ENCODE results near the gene TRMT44. TPM values are rescaled to one million over a fixed set of nuclear protein-coding genes. Genes with fewer than 3 reads are reported as not detected.
A peak's percentile ranks its signal among the peaks of the same experiment; 100 is the strongest.
"Not testable (repeated sequence)": the region's sequence is repeated elsewhere in the genome, so short reads cannot be mapped to it uniquely, and the experiment has no call there.

The TRMT44 gene
- total RNA-seq, 1 experiment from 2014 or later = 25.8 TPM

DNA sequence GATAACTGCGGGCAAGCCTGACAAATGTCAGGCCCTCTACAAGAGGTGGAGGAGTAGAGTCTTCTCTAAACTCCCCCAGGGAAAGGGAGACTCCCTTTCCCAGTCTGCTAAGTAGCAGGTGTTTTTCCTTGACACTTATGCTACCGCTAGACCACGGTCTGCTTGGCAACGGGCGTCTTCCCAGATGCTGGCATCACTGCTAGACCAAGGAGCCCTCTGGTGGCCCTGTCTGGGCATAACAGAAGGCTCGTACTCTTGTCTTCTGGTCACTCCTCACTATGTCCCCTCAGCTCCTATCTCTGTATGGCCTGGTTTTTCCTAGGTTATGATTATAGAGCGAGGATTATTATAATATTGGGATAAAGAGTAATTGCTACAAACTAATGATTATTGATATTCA lies 33.7 kb upstream of the TRMT44 start:
- not testable (repeated sequence) for ATAC-seq
- CTCF ChIA-PET = interaction anchor here (1.6 kb wide), 1 partner anchor 230 kb away, joined by 6 read pairs; no protein-coding TSS in a partner anchor

DNA sequence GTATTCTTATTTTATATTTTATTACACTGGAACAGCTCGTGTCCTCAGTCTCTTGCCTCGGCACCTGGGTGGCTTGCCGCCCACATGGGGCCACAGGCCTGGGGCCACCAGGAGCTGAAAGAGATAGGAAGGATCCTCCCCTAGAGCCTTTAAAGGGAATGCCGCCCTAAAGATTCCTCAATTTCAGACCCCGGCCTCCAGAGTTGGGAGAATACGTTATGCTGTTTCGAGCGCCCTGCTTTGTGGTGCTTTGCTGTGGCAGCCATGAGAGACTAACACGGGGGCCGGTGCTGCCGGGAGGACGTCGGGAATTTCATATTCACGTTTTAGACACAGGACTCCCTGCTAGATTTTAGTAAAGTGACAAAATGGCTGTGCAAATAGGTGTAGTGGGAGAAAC lies 33.3 kb upstream of the TRMT44 start:
- Histone ChIP-seq H2AFZ (ENCODE audit: low read depth, low read length, poor library complexity, severe bottlenecking) (no peak overlapping the region), H3K9ac (ENCODE audit: low read length) (no peak overlapping the region), H4K20me1 (ENCODE audit: insufficient read depth) (no peaks in the 10 kb centered on the region), H3K4me2 (ENCODE audit: low read length) (no peak overlapping the region), H3K4me1 (ENCODE audit: control insufficient read depth in 1 of 2, insufficient read depth in 2 of 2, low read length in 2 of 2) (peaks cover 12 to 15% of the 10 kb centered on the region in 2 experiments; a peak in 3 of 4 replicates), H3K4me3 (replicated peaks in 1 of 2; ENCODE audit: low read depth in 1 of 2, low read length in 2 of 2) (no peak overlapping the region), H3K36me3 (ENCODE audit: control insufficient read depth in 1 of 2, insufficient read depth in 2 of 2, low read length in 2 of 2) (no peaks in the 10 kb centered on the region; a peak in 1 of 4 replicates), H3K27me3 (ENCODE audit: insufficient read depth, low read length) (no peaks in the 10 kb centered on the region), H3K27ac (ENCODE audit: low read depth, low read length) (no peak overlapping the region), H3K9me3 (ENCODE audit: control insufficient read depth in 1 of 2, insufficient read depth in 1 of 2, low read depth in 1 of 2, low read length in 2 of 2) (no peaks in the 10 kb centered on the region), H3K9me2 (ENCODE audit: insufficient read depth) (no peaks in the 10 kb centered on the region), H3K79me2 (ENCODE audit: insufficient read depth, low read length) (no peaks in the 10 kb centered on the region)
- POLR2A ChIA-PET = no interaction called here
- CTCF ChIA-PET = interaction anchor here (1.6 kb wide), 1 partner anchor 231 kb away, joined by 6 read pairs; no protein-coding TSS in a partner anchor
- DNase-seq (ENCODE audit: low read depth, low spot score) (no peak), ATAC-seq (no peak)
- BruUV-seq (replicated peaks) = no TSS peak
- intact Hi-C loops (cut with micrococcal nuclease) = loop anchor here (1.0 kb wide), 1 partner anchor 165 kb away; no protein-coding TSS in a partner anchor
- RAD21 ChIA-PET (ENCODE audit: low non-redundant PET in 1 of 2, low total read pairs in 2 of 2, uncharacterized antibody in 2 of 2, unreplicated experiment in 2 of 2) = interaction anchor here in 1 of 2 experiments (1.1 kb wide), 1 partner anchor 140 kb away, joined by 3 read pairs; no protein-coding TSS in a partner anchor
- TF ChIP-seq CEBPB (IDR thresholded peaks at IDR 0.05; ENCODE audit: low read depth) = no peak
- no peak for TF ChIP-seq POLR2AphosphoS5 (IDR thresholded peaks at IDR 0.05; ENCODE audit: low read depth, low read length)
- TF ChIP-seq YY1 (IDR thresholded peaks at IDR 0.05; ENCODE audit: extremely low read depth, insufficient replicate concordance, low read depth, low read length) = no peak
- TF ChIP-seq EGR1 (IDR thresholded peaks at IDR 0.05; ENCODE audit: low read depth) = no peak
- TF ChIP-seq, protein P1, sequence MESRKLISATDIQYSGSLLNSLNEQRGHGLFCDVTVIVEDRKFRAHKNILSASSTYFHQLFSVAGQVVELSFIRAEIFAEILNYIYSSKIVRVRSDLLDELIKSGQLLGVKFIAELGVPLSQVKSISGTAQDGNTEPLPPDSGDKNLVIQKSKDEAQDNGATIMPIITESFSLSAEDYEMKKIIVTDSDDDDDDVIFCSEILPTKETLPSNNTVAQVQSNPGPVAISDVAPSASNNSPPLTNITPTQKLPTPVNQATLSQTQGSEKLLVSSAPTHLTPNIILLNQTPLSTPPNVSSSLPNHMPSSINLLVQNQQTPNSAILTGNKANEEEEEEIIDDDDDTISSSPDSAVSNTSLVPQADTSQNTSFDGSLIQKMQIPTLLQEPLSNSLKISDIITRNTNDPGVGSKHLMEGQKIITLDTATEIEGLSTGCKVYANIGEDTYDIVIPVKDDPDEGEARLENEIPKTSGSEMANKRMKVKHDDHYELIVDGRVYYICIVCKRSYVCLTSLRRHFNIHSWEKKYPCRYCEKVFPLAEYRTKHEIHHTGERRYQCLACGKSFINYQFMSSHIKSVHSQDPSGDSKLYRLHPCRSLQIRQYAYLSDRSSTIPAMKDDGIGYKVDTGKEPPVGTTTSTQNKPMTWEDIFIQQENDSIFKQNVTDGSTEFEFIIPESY (IDR thresholded peaks at IDR 0.05; ENCODE audit: extremely low read depth, insufficient replicate concordance, low read length) = no peak
- TF ChIP-seq, protein P2, sequence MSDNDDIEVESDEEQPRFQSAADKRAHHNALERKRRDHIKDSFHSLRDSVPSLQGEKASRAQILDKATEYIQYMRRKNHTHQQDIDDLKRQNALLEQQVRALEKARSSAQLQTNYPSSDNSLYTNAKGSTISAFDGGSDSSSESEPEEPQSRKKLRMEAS (IDR thresholded peaks at IDR 0.05) = no peak
- TF ChIP-seq, protein P3, sequence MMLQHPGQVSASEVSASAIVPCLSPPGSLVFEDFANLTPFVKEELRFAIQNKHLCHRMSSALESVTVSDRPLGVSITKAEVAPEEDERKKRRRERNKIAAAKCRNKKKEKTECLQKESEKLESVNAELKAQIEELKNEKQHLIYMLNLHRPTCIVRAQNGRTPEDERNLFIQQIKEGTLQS (IDR thresholded peaks at IDR 0.05) = no peak

More for the DNA sequence above, 33.7 kb upstream of the TRMT44 start:
- H3K9me2 ChIP-seq (ENCODE audit: insufficient read depth); H3K9ac ChIP-seq (ENCODE audit: low read length); H3K27me3 ChIP-seq (ENCODE audit: insufficient read depth, low read length); H3K36me3 ChIP-seq (ENCODE audit: control insufficient read depth in 1 of 2, insufficient read depth in 2 of 2, low read length in 2 of 2); H4K20me1 ChIP-seq (ENCODE audit: insufficient read depth); H3K4me2 ChIP-seq (ENCODE audit: low read length); POLR2A ChIA-PET; H3K27ac ChIP-seq (ENCODE audit: low read depth, low read length); H3K79me2 ChIP-seq (ENCODE audit: insufficient read depth, low read length); H3K9me3 ChIP-seq (ENCODE audit: control insufficient read depth in 1 of 2, insufficient read depth in 1 of 2, low read depth in 1 of 2, low read length in 2 of 2); H2AFZ ChIP-seq (ENCODE audit: low read depth, low read length, poor library complexity, severe bottlenecking); BruUV-seq (replicated peaks); DNase-seq (ENCODE audit: low read depth, low spot score); H3K4me3 ChIP-seq (replicated peaks in 1 of 2; ENCODE audit: low read depth in 1 of 2, low read length in 2 of 2): not testable (repeated sequence)
- H3K4me1 ChIP-seq (ENCODE audit: control insufficient read depth in 1 of 2, insufficient read depth in 2 of 2, low read length in 2 of 2) = peaks cover 12 to 15% of the 10 kb centered on the region in 2 experiments; a peak in 3 of 4 replicates
- TF ChIP-seq, protein P4, sequence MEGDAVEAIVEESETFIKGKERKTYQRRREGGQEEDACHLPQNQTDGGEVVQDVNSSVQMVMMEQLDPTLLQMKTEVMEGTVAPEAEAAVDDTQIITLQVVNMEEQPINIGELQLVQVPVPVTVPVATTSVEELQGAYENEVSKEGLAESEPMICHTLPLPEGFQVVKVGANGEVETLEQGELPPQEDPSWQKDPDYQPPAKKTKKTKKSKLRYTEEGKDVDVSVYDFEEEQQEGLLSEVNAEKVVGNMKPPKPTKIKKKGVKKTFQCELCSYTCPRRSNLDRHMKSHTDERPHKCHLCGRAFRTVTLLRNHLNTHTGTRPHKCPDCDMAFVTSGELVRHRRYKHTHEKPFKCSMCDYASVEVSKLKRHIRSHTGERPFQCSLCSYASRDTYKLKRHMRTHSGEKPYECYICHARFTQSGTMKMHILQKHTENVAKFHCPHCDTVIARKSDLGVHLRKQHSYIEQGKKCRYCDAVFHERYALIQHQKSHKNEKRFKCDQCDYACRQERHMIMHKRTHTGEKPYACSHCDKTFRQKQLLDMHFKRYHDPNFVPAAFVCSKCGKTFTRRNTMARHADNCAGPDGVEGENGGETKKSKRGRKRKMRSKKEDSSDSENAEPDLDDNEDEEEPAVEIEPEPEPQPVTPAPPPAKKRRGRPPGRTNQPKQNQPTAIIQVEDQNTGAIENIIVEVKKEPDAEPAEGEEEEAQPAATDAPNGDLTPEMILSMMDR (IDR thresholded peaks at IDR 0.05 in 2 of 3, conservative IDR thresholded peaks at IDR 0.05 in 1 of 3; ENCODE audit: borderline replicate concordance in 1 of 3, insufficient read depth in 1 of 3, low read depth in 2 of 3, low read length in 2 of 3) = peak; percentile 29 to 36 (median 33); a peak in 2 of 6 replicates
- TF ChIP-seq CBX3 (IDR thresholded peaks at IDR 0.05; ENCODE audit: low read depth) (peak; percentile 44; the same call in 1 of the 2 replicates), RAD21 (IDR thresholded peaks at IDR 0.05; ENCODE audit: low read depth) (peak; percentile 49; the same call in 1 of the 2 replicates)
- intact Hi-C loops (cut with micrococcal nuclease) = loop anchor here (1.0 kb wide), 1 partner anchor 165 kb away; no protein-coding TSS in a partner anchor
- RAD21 ChIA-PET (ENCODE audit: low non-redundant PET in 1 of 2, low total read pairs in 2 of 2, uncharacterized antibody in 2 of 2, unreplicated experiment in 2 of 2) = interaction anchor here in 1 of 2 experiments (1.1 kb wide), 1 partner anchor 140 kb away, joined by 3 read pairs; no protein-coding TSS in a partner anchor
